Smooth muscle cell (in vitro differentiated cells): ENCODE data around the gene LIPE. TPM values are rescaled to one million over a fixed set of nuclear protein-coding genes. Genes with fewer than 3 reads are reported as not detected.
"Not testable (repeated sequence)": the region's sequence is repeated elsewhere in the genome, so short reads cannot be mapped to it uniquely, and the experiment has no call there.

Experiments
- DNase-seq: peaks from one replicate; lab custom pipeline; 2025; ENCODE audit not compliant: unreplicated experiment; lab: John Stamatoyannopoulos, UW
- H2AFZ ChIP-seq: fragments of 200-600 bp; sonication (generic); 2 replicates; pipeline ENCODE4 v1.6.0; 2016; ENCODE audit warnings: antibody characterized with exemption, low read depth, mild to moderate bottlenecking
- H3F3A ChIP-seq: fragments of 200-600 bp; sonication (generic); 2 replicates; pipeline ENCODE4 v1.6.0; 2017; ENCODE audit warnings: antibody characterized with exemption, low read depth
- H3K27ac ChIP-seq: fragments of 200-600 bp; sonication (generic); 2 replicates; pipeline ENCODE4 v1.5.1; 2016; ENCODE audit warnings: low read depth, mild to moderate bottlenecking
- H3K27me3 ChIP-seq: fragments of 200-600 bp; sonication (generic); 2 replicates; pipeline ENCODE4 v1.6.1; 2016; ENCODE audit warnings: low read depth, mild to moderate bottlenecking
- H3K36me3 ChIP-seq: fragments of 200-600 bp; sonication (generic); 2 replicates; pipeline ENCODE4 v1.5.1; 2016; ENCODE audit warnings: low read depth
- H3K4me1 ChIP-seq: fragments of 200-600 bp; sonication (generic); 2 replicates; pipeline ENCODE4 v1.5.1; 2016; ENCODE audit warnings: low read depth
- H3K4me2 ChIP-seq: fragments of 200-600 bp; sonication (generic); 2 replicates; pipeline ENCODE4 v1.6.0; 2016; ENCODE audit warnings: mild to moderate bottlenecking
- H3K4me3 ChIP-seq: fragments of 200-600 bp; sonication (generic); 2 replicates; pipeline ENCODE4 v1.5.1; 2016; ENCODE audit warnings: mild to moderate bottlenecking
- H3K79me2 ChIP-seq: fragments of 200-600 bp; sonication (generic); 2 replicates; pipeline ENCODE4 v1.6.0; 2016; ENCODE audit warnings: low read depth, mild to moderate bottlenecking
- H3K9ac ChIP-seq: fragments of 200-600 bp; sonication (generic); 2 replicates; pipeline ENCODE4 v1.6.0; 2016; ENCODE audit warnings: low read depth
- H3K9me3 ChIP-seq: fragments of 200-600 bp; sonication (generic); replicated peaks from 2 replicates; pipeline ENCODE4 v1.5.1; 2016; ENCODE audit warnings: low read depth
- H4K20me1 ChIP-seq: fragments of 200-600 bp; sonication (generic); 2 replicates; pipeline ENCODE4 v1.6.0; 2016; ENCODE audit warnings: low read depth
- CTCF ChIP-seq: fragments of 200-600 bp; sonication (generic); IDR thresholded peaks from 2 replicates; pipeline ENCODE4 v1.5.1; 2017; ENCODE audit warnings: borderline replicate concordance, mild to moderate bottlenecking, antibody characterized with exemption; ENCODE audit not compliant: insufficient read depth, poor library complexity, severe bottlenecking
- WGBS: methylation state at CpG from one replicate; pipeline ENCODE4 v1.1.7; 2016; ENCODE audit warnings: low lambda C conversion rate; 5-methylcytosine and 5-hydroxymethylcytosine counted together
- polyA plus RNA-seq: library from polyadenylated mRNA; unstranded; fragments of >200 nt; fragmentation: Nextera tagmentation; extraction: Ambion mirVana; gene quantifications from 2 replicates; pipeline ENCODE4 v1.2.1, GENCODE V29; 2016
- total RNA-seq: library from RNA; depleted of rRNA; stranded (reverse); fragments of >200 nt; gene quantifications from 2 replicates; pipeline ENCODE4 v1.2.3, GENCODE V29; 2014

Gene LIPE
- total and polyA plus RNA-seq, 2 experiments from 2014 or later: 8.4 to 9.2 TPM

GRCh38 chr19:42450314-42450934, 23.2 kb upstream of the LIPE start:
- H3K36me3 ChIP-seq: no peaks in the 10 kb centered on the region
- no peaks in the 10 kb centered on the region for H3K27me3 ChIP-seq
- H3K9me3 ChIP-seq: no peaks in the 10 kb centered on the region
- DNase-seq: no peak
- no peak overlapping the region for H3K4me3 ChIP-seq
- H3K79me2 ChIP-seq: no peaks in the 10 kb centered on the region
- H4K20me1 ChIP-seq: peaks cover 10% of the 10 kb centered on the region
- no peak overlapping the region for H3K27ac ChIP-seq
- H3K4me1 ChIP-seq: no peaks in the 10 kb centered on the region
- no peak overlapping the region for H3K9ac ChIP-seq
- TF ChIP-seq CTCF: peak; percentile 91
- WGBS: 1% methylated on average over 3 of the region's 3 CpGs
- H2AFZ ChIP-seq: no peak overlapping the region
- H3K4me2 ChIP-seq: no peak overlapping the region
- H3F3A ChIP-seq: no peaks in the 10 kb centered on the region

GRCh38 chr19:42448306-42448705, 21.1 kb upstream of the LIPE start:
- not testable (repeated sequence) for H3K9ac ChIP-seq, H3K79me2 ChIP-seq, H2AFZ ChIP-seq, H3K4me3 ChIP-seq, H4K20me1 ChIP-seq, H3K27me3 ChIP-seq, H3K9me3 ChIP-seq, H3K27ac ChIP-seq, H3K4me1 ChIP-seq, DNase-seq, H3F3A ChIP-seq, H3K36me3 ChIP-seq, H3K4me2 ChIP-seq
- WGBS: 87% methylated on average over 5 of the region's 5 CpGs

- Histone ChIP-seq H3K36me3 (no peaks in the 10 kb centered on the region), H3K4me2 (no peak overlapping the region), H2AFZ (no peak overlapping the region), H3F3A (peaks cover under 1% of the 10 kb centered on the region), H4K20me1 (peaks cover 12% of the 10 kb centered on the region), H3K27me3 (no peaks in the 10 kb centered on the region), H3K9ac (no peak overlapping the region), H3K27ac (no peak overlapping the region), H3K4me1 (no peaks in the 10 kb centered on the region), H3K79me2 (no peaks in the 10 kb centered on the region), H3K9me3 (no peaks in the 10 kb centered on the region), H3K4me3 (no peak overlapping the region)
- no peak for DNase-seq
- no peak for TF ChIP-seq CTCF
- 91% methylated on average over 7 of the region's 7 CpGs for WGBS
These were observed 18.8 kb upstream of the LIPE start for GRCh38 chr19:42445948-42446347.

DNA sequence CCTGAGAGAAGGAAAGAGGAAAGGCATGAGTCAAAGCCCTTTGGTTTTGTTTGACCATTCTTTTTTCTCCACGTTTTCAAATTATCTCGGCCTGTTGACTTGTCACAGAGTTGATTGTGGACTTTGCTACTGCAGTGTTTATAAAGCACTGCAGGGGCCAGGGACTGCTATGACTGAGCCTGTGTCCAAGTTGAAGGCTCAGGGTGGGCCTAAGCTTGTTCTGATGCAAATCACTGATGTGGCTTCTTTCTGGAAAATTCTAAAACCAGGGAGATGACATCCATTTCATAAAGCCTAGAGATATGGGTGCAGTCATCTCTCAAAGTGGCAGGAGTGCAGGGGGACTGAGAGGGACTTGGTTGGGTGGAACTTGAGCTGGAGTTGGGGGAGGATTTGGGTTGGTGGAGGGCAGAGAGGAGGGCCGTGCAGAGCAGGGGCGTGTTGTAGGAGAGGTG, 16.8 kb upstream of the LIPE start:
- Histone ChIP-seq H4K20me1 (peaks cover 8% of the 10 kb centered on the region), H3K27ac (no peak overlapping the region), H2AFZ (no peak overlapping the region), H3K27me3 (no peaks in the 10 kb centered on the region), H3K4me1 (no peaks in the 10 kb centered on the region), H3K79me2 (no peaks in the 10 kb centered on the region), H3F3A (peaks cover 5% of the 10 kb centered on the region), H3K4me2 (no peak overlapping the region), H3K36me3 (no peaks in the 10 kb centered on the region), H3K4me3 (no peak overlapping the region), H3K9ac (no peak overlapping the region), H3K9me3 (no peaks in the 10 kb centered on the region)
- no peak for DNase-seq
- no peak for TF ChIP-seq CTCF
- 65% methylated on average over 4 of the region's 4 CpGs for WGBS
